ENCODE measurements around the gene RHBDD3.

GRCh38 chr22:29230972-29231875 is 36.6 kb downstream of the RHBDD3 start:
- no peak for TF ChIP-seq CTCF (conservative IDR thresholded peaks at IDR 0.05 in 1 of 2, IDR thresholded peaks at IDR 0.05 in 1 of 2; ENCODE audit: extremely low read depth in 1 of 2, insufficient read depth in 1 of 2, low read depth in 1 of 2, low read length in 2 of 2)
- no peak for TF ChIP-seq EZH2 (IDR thresholded peaks at IDR 0.05; ENCODE audit: borderline replicate concordance, low read length)
